22Rv1 (cell line): Measurements from ENCODE around the gene ELP1.
"Not testable (repeated sequence)": the region's sequence is repeated elsewhere in the genome, so short reads cannot be mapped to it uniquely, and the experiment has no call there.

Experiments
- H3K27ac ChIP-seq: fragments of 450-650 bp; 2 replicates; pipeline ENCODE4 v1.5.1; 2017
- CTCF ChIP-seq: fragments of 450-650 bp; IDR thresholded peaks from 2 replicates; pipeline ENCODE4 v1.5.1; 2017; ENCODE audit warnings: mild to moderate bottlenecking
- ZFX ChIP-seq: fragments of 450-650 bp; IDR thresholded peaks from 2 replicates; pipeline ENCODE4 v1.6.1; 2017; ENCODE audit warnings: antibody characterized with exemption, borderline replicate concordance

Gene ELP1

GRCh38 chr9:108933718-108934322 lies at the start of gene ELP1:
Gene ELP1, minus strand, starts transcription at chr9:108934124. Its CDS starts 2,978 bp downstream, at chr9:108931146.
- no peak for TF ChIP-seq ZFX
- TF ChIP-seq CTCF, result peak; percentile 52

GRCh38 chr9:108980893-108981292 lies 47.0 kb upstream of the ELP1 start:
- TF ChIP-seq CTCF, result no peak
- TF ChIP-seq ZFX, result no peak
- no peak overlapping the region for H3K27ac ChIP-seq

More at GRCh38 chr9:108933718-108934322, at the start of gene ELP1:
- peak within 1 kb of the TSS; percentile 86 for H3K27ac ChIP-seq

GRCh38 chr9:108978205-108978604 lies 44.3 kb upstream of the ELP1 start:
- H3K27ac ChIP-seq, result no peak overlapping the region
- TF ChIP-seq ZFX, result no peak
- TF ChIP-seq CTCF, result no peak

- H3K27ac ChIP-seq, result no peak overlapping the region
- TF ChIP-seq ZFX (no peak), CTCF (no peak)
Measured at GRCh38 chr9:108973895-108974294, 40.0 kb upstream of the ELP1 start.

- TF ChIP-seq ZFX, result no peak
- TF ChIP-seq CTCF, result no peak
- no peak overlapping the region for H3K27ac ChIP-seq
Measured at GRCh38 chr9:108972626-108973209, 38.8 kb upstream of the ELP1 start.

GRCh38 chr9:108972186-108972585 lies 38.3 kb upstream of the ELP1 start:
- no peak for TF ChIP-seq CTCF
- TF ChIP-seq ZFX, result no peak
- H3K27ac ChIP-seq, result no peak overlapping the region

GRCh38 chr9:108971392-108971791 lies 37.5 kb upstream of the ELP1 start:
- not testable (repeated sequence) for H3K27ac ChIP-seq
